Testis (tissue), 2 donors: ENCODE measurements around the gene KREMEN2.

ENCODE experiments used
- CTCF ChIP-seq, 3 experiments: fragments of 450-650 bp in 2 of 3; fragments of 200-600 bp in 1 of 3; sonication (generic) in 1 of 3; IDR thresholded peaks; one replicate each; pipeline ENCODE4 v1.5.1; 2016 to 2019; ENCODE audit warnings: antibody characterized with exemption in 3 of 3, mild to moderate bottlenecking in 2 of 3, moderate library complexity in 1 of 3
- POLR2A ChIP-seq: fragments of 450-650 bp; IDR thresholded peaks from one replicate; pipeline ENCODE4 v1.6.1; 2017; ENCODE audit warnings: antibody characterized with exemption, mild to moderate bottlenecking, moderate library complexity

GRCh38 chr16:3013998-3014690, 50.1 kb downstream of the KREMEN2 start:
- TF ChIP-seq POLR2A (no peak), CTCF (IDR thresholded peaks at IDR 0.05) (no peak)
